Stimulated activated CD4-positive, alpha-beta T cell treated with anti-CD3 and anti-CD28 coated beads, Interleukin-12 subunit alpha, Interleukin-12 subunit beta, amount 100 ng/mL, for 48 hours (primary cell): ENCODE results near the gene MLN.
A peak's percentile ranks its signal among the peaks of the same experiment; 100 is the strongest.

ENCODE experiments used
- DNase-seq, 3 donors: peaks; one replicate each; pipeline ENCODE4 v3.0.0-alpha.2; 2020; ENCODE audit warnings: low read depth in 2 of 3, low spot score in 1 of 3

MLN gene, protein sequence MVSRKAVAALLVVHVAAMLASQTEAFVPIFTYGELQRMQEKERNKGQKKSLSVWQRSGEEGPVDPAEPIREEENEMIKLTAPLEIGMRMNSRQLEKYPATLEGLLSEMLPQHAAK

DNA sequence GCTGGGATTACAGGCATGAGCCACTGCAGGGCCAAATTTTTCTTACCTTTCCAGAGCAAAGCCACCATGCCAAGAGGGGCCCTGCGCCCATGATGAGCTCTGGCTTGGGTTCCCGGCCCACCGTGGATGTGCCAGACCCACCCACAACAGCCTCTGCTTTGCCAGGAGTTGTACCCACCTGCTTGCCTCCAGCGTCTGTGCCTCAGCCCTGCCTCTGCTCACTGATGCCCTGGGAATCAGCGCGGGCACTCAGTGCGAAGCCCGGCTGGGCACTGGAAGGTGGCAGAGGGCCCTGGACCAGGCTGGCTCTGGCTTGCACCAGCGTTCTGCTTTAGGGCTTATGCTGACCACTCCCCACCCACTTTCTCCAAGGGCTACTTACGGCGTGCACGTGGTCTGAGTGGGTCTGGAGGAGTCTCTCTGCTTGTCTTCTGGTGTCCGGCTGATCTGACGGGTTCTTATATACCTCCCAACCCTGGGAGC is at the start of gene MLN:
Gene MLN (minus strand): TSS at position 433 of the 483 bp plus-strand sequence. CDS start 2,840 bp downstream, outside the sequence.
- no peak for DNase-seq

- DNase-seq, result no peak
Measured at GRCh38 chr6:33853026-33853425, 49.2 kb upstream of the MLN start.

DNA sequence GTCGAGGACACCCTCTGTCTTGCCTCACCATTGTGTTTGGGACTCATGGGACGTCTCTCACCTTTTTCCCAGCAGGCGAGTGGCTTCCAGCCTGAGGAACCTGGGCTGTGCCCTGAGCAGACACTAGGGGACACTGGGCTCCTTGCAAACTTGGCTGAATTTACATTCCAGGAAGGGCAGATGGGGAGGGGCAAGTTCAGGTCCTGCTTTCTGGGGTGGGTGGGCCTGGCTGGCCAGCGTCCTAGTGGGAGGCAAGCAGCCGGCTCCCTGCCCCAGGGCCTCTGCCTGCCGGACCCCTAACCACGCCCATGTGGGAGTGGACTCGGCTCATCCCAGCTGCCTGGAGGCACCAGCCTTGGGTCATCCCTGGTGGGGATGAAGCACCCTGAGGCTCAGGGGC is 48.2 kb upstream of the MLN start:
- DNase-seq, result no peak

DNA sequence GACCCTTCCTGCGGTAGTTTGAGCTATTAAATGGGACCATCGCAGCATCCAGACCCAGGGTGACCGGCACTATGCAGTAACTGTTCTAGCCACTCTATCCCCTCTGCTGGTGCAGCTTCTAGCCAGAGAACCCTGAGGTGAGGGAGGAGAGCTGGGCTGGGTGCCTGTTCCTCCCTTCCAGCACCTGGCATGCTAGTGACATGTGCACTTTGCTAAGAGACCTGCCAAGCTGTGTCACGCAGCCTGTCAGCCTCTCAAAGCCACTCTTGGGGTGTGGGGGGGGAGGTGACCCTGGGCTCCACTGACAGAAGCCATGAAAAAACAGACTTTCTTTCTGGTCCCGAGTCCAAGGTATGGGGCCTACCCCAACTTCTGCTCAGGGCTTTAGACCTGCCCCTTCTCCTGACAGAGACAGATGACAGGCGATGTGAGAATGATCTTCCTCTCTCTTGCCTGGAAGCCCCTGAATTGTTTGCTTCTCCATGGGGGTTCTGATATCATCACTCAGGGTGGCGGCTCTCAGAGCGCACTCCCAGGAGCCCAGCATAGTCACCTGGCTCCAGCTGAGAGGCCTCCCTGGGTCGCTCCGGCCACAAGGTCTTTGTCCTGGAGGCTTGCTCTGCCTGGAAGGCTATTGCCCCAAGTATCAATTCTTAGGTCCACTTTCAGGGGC is 47.2 kb upstream of the MLN start:
- no peak for DNase-seq

- DNase-seq, result no peak
Measured at GRCh38 chr6:33850296-33850695, 46.5 kb upstream of the MLN start.

- no peak for DNase-seq
Measured at GRCh38 chr6:33849500-33850075, 45.8 kb upstream of the MLN start.

GRCh38 chr6:33848484-33848883 is 44.7 kb upstream of the MLN start:
- DNase-seq, result no peak

DNA sequence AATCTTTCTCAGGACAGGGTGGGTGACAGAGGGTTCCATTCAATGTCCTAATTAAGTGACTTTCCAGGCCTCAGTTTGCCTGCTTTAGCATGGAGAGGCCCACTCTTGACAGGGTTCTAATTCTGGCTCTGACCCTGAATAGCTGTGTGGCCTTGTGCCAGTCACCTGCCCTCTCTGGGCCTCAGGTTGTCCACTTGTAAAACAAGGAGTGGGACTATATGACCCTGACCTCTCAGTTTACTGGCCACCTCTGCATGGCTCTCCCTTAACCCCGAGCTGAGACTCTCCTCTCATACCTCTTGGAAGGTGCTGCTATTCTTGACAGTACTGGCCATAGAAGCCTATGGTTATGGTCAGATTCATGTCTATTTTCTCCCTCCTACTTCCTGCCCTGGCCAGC is 44.1 kb upstream of the MLN start:
- DNase-seq, result no peak

- DNase-seq, result no peak
Measured at GRCh38 chr6:33847078-33847477, 43.3 kb upstream of the MLN start.

- no peak for DNase-seq
Measured at GRCh38 chr6:33846226-33846625, 42.4 kb upstream of the MLN start.

- no peak for DNase-seq
Measured at GRCh38 chr6:33845031-33845745, 41.4 kb upstream of the MLN start.

DNA sequence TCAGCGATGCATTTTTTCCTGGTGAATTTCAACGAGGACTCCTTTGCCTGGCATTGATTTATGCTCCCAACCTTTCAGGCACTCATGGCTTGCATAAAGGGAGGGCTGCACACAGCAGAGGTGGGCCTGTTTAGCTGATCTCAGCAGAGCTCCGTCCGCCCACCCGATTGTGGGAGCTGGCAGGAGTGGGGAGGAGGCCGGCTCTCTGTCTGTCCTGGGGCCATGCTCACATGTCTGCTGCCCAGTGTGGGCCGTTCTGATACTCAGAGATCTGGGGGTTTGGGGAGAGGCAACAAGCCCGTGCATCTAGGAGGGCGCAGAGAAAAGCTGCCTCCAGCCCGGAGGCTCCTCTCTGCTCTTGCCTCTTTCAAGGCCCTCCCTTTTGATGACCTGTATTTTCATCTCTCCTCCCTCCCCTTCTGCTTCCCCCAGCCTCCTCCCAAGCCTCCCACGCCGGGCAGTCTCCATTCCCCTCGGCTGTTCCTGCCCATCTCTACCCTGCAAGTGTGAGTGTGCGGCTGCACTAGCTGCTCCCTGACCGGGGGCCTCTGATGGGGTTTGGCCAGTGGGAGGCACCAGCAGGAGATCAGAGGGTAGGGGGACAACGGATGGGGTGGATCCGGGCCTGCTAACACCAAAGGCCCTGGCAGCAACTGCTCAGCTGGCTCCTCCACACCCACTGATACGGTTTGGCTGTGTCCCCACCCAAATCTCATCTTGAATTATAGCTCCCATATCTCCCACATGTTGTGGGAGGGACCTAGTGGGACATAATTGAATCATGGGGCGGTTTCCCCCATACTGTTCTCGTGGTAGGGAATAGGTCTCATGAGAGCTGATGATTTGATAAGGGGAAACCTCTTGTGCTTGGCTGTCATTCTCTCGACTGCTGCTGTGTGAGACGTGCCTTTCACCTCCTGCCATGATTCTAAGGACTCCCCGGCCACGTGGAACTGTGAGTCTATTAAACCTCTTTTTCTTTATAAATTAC is 39.6 kb upstream of the MLN start:
- DNase-seq, result no peak

DNA sequence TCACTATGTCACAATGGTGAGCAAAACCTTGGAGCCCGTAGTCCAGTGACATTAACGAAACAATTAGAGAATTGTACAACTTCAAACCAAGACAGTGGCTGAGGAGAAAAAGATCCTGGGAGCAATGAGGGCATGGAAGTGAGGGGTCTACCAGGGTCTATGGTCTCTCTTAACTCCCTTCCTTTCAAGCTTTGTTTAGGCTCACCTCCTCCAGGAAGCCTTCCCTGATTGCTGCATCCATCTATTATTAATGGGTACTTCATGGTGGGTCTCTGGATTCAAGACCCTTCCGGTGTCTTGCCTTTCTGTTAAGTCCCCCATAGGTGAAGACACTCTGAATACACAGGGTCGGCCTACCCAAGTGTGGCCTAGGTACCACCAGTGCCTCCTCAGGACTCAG is 38.1 kb upstream of the MLN start:
- no peak for DNase-seq

DNA sequence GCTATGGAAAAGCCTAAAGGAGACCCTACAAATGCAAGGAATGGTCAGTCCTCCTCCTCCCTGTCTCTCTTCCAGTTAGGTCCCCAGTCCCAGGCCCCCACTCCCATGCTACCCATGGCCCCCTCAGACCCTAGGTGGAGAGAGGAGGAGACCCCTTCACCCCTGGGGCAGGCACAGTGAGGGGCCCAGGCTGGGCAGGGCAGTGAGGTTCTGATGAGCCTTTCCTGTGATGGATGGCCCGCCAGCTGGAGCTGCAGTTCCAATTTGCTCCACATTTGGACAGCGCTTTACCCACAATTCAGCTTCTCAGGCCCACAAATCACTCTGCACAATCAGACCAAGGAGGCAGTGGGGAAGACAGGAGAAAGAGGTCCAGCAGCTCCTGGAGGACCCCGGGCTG is 37.3 kb upstream of the MLN start:
- no peak for DNase-seq

DNA sequence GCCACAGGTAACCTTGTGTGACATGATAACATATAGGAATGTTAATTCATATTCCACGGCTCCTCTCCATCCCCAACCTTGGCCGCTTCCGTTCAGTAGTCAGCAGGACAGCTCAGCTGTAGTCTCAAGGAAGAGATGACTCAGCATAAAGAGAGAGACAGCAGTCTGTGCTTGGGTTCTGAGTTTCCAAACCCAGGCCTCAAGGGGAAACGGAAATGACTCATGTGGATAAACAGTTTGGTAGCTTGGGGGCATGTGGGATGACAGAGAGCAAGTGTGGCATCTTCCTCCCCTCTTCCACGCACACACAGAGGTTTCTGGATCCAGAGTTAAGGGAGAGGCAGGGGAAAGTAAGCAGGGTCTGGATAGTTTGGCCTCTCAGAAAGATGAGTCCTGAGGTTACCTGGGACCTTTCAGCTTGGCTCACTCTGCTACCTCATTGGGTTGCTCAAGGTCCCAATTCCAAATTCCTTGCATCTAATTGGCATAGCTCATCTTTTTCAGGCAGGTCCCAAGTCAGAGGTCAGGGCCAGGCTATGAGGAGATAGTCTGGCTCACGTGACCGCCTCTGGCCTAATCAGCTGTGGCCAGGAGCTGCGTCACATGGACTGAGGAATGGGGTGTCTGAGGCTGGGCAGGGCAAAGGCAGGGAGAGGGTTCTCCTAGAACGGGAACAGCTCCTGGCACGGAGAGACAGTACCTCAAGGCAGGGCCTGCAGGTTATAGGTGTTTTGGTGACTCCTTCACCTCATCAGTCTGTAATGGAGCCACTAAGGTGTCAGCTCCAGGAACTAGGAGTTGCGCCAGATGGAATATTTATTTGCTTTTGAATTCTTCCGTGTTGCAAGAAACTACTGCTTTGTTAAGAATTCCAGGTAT is 36.5 kb upstream of the MLN start:
- DNase-seq, result peak; percentile 26 to 38 (median 33)

DNA sequence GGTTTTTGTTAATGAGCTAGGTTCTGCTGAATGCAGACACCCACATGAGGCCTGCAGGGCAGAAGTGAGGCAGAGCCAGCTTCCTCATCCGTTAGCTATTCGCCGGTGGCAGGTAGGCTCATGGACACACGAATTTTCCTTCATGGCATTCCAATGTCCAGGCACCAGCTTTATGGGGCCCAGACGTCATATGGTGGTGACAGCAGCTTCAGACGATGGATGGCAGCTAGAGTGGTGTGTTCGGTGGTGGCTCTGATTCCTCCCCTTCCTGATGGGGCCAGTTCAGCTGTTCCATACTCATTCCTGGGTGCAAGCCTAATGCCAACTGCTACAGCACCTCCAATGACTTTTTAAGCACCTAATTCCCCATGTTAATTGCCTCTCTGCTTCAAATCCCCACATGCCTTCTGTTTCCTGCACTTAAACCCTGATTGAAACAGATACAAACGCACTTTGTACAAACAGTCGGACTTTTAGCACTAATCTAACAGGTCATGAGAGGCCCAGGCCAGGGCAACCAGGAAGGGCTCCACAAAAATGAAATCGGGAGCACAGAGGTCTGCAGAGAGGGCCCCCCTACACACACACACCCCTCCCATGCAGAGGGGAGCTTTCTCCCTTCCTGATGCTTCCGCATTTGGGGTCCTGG is 35.7 kb upstream of the MLN start:
- no peak for DNase-seq

DNA sequence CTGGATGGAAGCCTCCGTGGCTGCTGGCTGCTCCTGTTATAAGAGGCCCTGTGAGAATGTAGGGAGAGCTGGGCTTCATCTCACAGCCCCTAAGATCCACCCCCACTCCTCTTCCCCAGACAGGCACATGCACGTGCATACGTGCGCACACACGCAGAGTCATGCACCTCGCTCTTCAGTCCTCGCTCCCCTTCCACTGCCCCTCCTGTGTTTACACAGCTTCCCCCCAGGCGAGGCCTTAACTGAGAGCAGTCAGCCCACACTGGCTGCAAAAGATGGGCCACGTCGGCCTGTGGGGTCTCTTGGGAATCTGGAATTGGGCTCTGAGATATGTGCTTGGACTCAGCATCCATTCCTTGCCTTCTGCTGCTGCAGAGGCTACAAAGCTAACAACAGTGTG is 35.2 kb upstream of the MLN start:
- DNase-seq, result no peak

DNA sequence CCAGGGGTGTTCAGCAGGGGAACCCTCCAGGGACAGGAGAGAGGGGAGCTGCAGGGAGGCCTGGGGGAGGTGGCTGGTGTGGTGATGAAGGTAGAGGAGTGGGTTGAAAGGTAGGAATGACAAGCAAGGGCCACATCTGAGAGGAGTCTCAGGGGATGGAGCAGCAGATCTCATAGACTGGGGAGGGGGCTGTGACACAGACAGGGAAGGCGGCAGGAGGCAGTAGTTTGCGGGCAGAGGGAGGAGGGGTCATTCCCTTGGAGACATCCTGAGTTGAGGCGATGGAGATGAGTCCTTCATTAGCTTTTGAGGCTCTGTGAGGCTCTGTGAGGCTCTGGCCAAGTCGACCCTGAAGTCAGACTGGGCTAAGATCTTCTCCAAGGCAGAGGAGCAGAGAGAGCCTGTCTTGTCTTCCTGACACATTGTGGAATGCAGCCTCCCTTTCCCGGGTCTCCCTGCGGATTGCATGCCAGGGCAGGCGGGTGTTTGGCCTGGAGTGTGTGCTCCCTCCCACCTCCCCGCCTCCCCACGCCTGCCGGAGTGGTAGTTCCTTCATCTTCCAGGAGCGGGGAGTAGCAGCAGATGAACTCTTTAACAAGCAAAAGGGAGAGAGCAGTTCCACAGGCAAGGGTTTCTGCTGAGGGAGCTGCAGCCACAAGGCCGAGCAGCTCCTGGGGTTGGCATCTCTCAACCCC is 34.3 kb upstream of the MLN start:
- DNase-seq, result no peak
